Heart left ventricle (tissue), 16 donors: ENCODE results near the gene LRRTM4. TPM values are rescaled to one million over a fixed set of nuclear protein-coding genes. Genes with fewer than 3 reads are reported as not detected.
"Not testable (repeated sequence)": the region's sequence is repeated elsewhere in the genome, so short reads cannot be mapped to it uniquely, and the experiment has no call there.

Source experiments
- ATAC-seq, 4 donors: fragments of 200-7000 bp; cut with Tn5 transposase; one replicate each; pipeline ENCODE4 v1.9.1; 2020 to 2022; ENCODE audit warnings: moderate library complexity in 4 of 4, mild to moderate bottlenecking in 3 of 4, moderate number of reproducible peaks in 1 of 4
- DNase-seq, 5 donors: peaks; one replicate each; pipeline ENCODE4 v3.0.0-alpha.2; 2020
- H3K27ac ChIP-seq, 12 donors: fragments of 200-600 bp; sonication (generic) in 4 of 12; one replicate each; pipeline versions ENCODE4 v1.5.0 to v1.8.0; 2016 to 2022; ENCODE audit warnings: mild to moderate bottlenecking in 2 of 12
- H3K27me3 ChIP-seq, 9 donors: fragments of 200-600 bp; sonication (generic) in 2 of 9; one replicate each; pipeline versions ENCODE4 v1.5.1 to v1.8.0; 2016 to 2022; ENCODE audit warnings: mild to moderate bottlenecking in 3 of 9
- H3K36me3 ChIP-seq, 9 donors: fragments of 200-600 bp; sonication (generic) in 2 of 9; one replicate each; pipeline versions ENCODE4 v1.5.0 to v1.8.0; 2018 to 2022; ENCODE audit warnings: mild to moderate bottlenecking in 2 of 9
- H3K4me1 ChIP-seq, 12 donors: fragments of 200-600 bp; sonication (generic) in 4 of 12; one replicate each; pipeline versions ENCODE4 v1.5.0 to v1.8.0; 2016 to 2022; ENCODE audit warnings: mild to moderate bottlenecking in 3 of 12
- H3K4me3 ChIP-seq, 12 donors: fragments of 200-600 bp; sonication (generic) in 4 of 12; one replicate each; pipeline versions ENCODE4 v1.5.0 to v1.8.0; 2017 to 2022; ENCODE audit warnings: mild to moderate bottlenecking in 9 of 12, moderate library complexity in 4 of 12
- H3K9me3 ChIP-seq, 12 donors: fragments of 200-600 bp; sonication (generic) in 4 of 12; one replicate each; pipeline versions ENCODE4 v1.5.0 to v1.8.0; 2016 to 2022; ENCODE audit warnings: mild to moderate bottlenecking in 1 of 12
- POLR2A ChIP-seq, 2 donors: fragments of 450-650 bp; IDR thresholded peaks; one replicate each; pipeline ENCODE4 v1.6.1; 2017; ENCODE audit warnings: antibody characterized with exemption in 2 of 2, mild to moderate bottlenecking in 2 of 2, moderate library complexity in 2 of 2
- WGBS, 4 donors: extraction: QIAGEN DNeasy Blood & Tissue Kit in 2 of 4; methylation state at CpG; one replicate each; pipeline versions ENCODE4 v1.1.5 to v1.1.7; 2013 to 2018; 5-methylcytosine and 5-hydroxymethylcytosine counted together
- intact Hi-C, 10 donors: fragments of 100-400 bp; cut with DNase I; formaldehyde crosslinking; loops; one replicate each; pipeline versions ENCODE4 v1.11.1 to v1.14.2; 2022
- polyA plus RNA-seq, 2 donors: library from polyadenylated mRNA; stranded (reverse); fragments of 200-250 nt; gene quantifications; one replicate each; pipeline ENCODE4 v1.2.3, GENCODE V29; 2013
- total RNA-seq, 9 donors: library from RNA; depleted of rRNA in 2 of 9; stranded (reverse); fragments of >200 nt in 2 of 9; fragmentation: NEBNext Ultra II Directional in 3 of 9; extraction: Animal tissue kit (Norgen Biotek cat#: 25700) in 3 of 9; gene quantifications; one replicate each; pipeline versions ENCODE4 v1.1.0 to v1.2.4, GENCODE V29; 2016 to 2023
- TF ChIP-seq, protein P1 (sequence below), 12 donors: fragments of 200-600 bp; sonication (generic) in 4 of 12; IDR thresholded peaks; one replicate each; pipeline versions ENCODE4 v1.5.0 to v1.8.0; 2018 to 2022; ENCODE audit warnings: antibody characterized with exemption in 12 of 12, mild to moderate bottlenecking in 5 of 12
- donor health status: ischemic (EF 13 %, LVEDD 7.1; RV severe dilation, severe dysfunction).
- donor health status: healthy with polysubstance abuse.
- donor health status: DM: no; HTN: yes; CAD: no.
- donor health status: DM: no; HTN: no; CAD: no.
- donor health status: ischemic (EF 25% LVEDD 6.9; RV normal size, moderate dysfunction).
- donor health status: ischemic (EF 25% LVEDD 5.7; RV mildly dilated, moderate dysfunction).
- donor health status: healthy.
- donor health status: DM: yes; HTN: yes; CAD: no.
- donor health status: ischemic (EF 35%, LVEDD 5.7; RV mildly dilated, moderate dysfunction).
- donor health status: nonischemic (EF 11% LVEDD 7.7; RV severe dilation, severe dysfunction).
- donor health status: DM: yes; HTN: yes; CAD: no.
- donor health status: PGD.
- donor health status: ischemic (EF 29% LVEDD 5.4; RV normal size, mild dysfunction).
- donor health status: nonischemic (EF 23%, LVEDD 6.1; RV moderate dilation, normal function).

LRRTM4 gene
- total and polyA plus RNA-seq, 11 donors, result 0.15 to 1.3 (median 0.50) TPM; not detected in 1

- intact Hi-C loops, result no loop called here
- no peak overlapping the region for H3K4me3 ChIP-seq
- DNase-seq, result no peak
- H3K9me3 ChIP-seq, result no peaks in the 10 kb centered on the region
- no peaks in the 10 kb centered on the region for H3K27me3 ChIP-seq
- TF ChIP-seq, protein P1, sequence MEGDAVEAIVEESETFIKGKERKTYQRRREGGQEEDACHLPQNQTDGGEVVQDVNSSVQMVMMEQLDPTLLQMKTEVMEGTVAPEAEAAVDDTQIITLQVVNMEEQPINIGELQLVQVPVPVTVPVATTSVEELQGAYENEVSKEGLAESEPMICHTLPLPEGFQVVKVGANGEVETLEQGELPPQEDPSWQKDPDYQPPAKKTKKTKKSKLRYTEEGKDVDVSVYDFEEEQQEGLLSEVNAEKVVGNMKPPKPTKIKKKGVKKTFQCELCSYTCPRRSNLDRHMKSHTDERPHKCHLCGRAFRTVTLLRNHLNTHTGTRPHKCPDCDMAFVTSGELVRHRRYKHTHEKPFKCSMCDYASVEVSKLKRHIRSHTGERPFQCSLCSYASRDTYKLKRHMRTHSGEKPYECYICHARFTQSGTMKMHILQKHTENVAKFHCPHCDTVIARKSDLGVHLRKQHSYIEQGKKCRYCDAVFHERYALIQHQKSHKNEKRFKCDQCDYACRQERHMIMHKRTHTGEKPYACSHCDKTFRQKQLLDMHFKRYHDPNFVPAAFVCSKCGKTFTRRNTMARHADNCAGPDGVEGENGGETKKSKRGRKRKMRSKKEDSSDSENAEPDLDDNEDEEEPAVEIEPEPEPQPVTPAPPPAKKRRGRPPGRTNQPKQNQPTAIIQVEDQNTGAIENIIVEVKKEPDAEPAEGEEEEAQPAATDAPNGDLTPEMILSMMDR (IDR thresholded peaks at IDR 0.05), result no peak
- TF ChIP-seq POLR2A (IDR thresholded peaks at IDR 0.05), result no peak
- no peak for ATAC-seq
- H3K4me1 ChIP-seq, result no peaks in the 10 kb centered on the region
- H3K36me3 ChIP-seq, result no peaks in the 10 kb centered on the region
- no peak overlapping the region for H3K27ac ChIP-seq
Observed at GRCh38 chr2:76812156-76812555, 710.0 kb downstream of the LRRTM4 start.

- DNase-seq, result no peak
- Histone ChIP-seq H3K9me3 (no peaks in the 10 kb centered on the region), H3K4me1 (no peaks in the 10 kb centered on the region), H3K36me3 (no peaks in the 10 kb centered on the region), H3K27me3 (no peaks in the 10 kb centered on the region), H3K27ac (no peak overlapping the region), H3K4me3 (no peak overlapping the region)
- 48 to 64% (median 61%) methylated on average over 1 of the region's 1 CpG for WGBS, 4 donors
- no peak for TF ChIP-seq POLR2A (IDR thresholded peaks at IDR 0.05)
- TF ChIP-seq, protein P1 (IDR thresholded peaks at IDR 0.05), result no peak
- ATAC-seq, result no peak
- intact Hi-C loops, result no loop called here
Observed at GRCh38 chr2:76809136-76809535, 713.0 kb downstream of the LRRTM4 start.

DNA sequence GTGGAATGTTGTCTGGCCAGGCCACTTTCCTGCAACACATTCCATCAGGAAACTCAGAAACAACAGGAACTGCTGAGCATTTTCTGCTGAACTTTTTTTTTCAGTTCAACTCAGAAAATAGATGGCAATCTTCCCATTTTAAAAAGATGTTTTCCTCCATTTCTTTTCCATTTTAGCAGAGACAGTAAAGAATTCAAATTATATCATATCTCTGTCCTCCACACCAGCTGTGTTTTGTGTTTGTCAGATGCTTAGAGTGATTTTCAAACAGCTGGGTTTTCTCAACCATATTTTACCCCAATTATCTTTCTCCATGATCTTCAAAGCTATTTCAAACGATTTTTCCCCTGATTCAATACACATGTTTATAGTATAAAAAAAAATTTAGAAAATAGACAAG, 713.4 kb downstream of the LRRTM4 start:
- Histone ChIP-seq H3K36me3 (no peaks in the 10 kb centered on the region), H3K27me3 (no peaks in the 10 kb centered on the region), H3K4me3 (no peak overlapping the region), H3K9me3 (no peaks in the 10 kb centered on the region), H3K27ac (no peak overlapping the region), H3K4me1 (no peaks in the 10 kb centered on the region)
- no peak for DNase-seq
- WGBS, 4 donors, result 3 to 13% (median 10%) methylated on average over 1 of the region's 1 CpG
- no peak for ATAC-seq
- intact Hi-C loops, result no loop called here
- TF ChIP-seq, protein P1 (IDR thresholded peaks at IDR 0.05), result no peak
- TF ChIP-seq POLR2A (IDR thresholded peaks at IDR 0.05), result no peak

- Histone ChIP-seq H3K27me3 (no peaks in the 10 kb centered on the region), H3K4me1 (no peaks in the 10 kb centered on the region), H3K27ac (no peak overlapping the region), H3K36me3 (no peaks in the 10 kb centered on the region), H3K9me3 (no peaks in the 10 kb centered on the region), H3K4me3 (no peak overlapping the region)
- 78 to 83% (median 81%) methylated on average over 4 of the region's 4 CpGs for WGBS, 4 donors
- DNase-seq, result no peak
- TF ChIP-seq POLR2A (IDR thresholded peaks at IDR 0.05), result no peak
- TF ChIP-seq, protein P1 (IDR thresholded peaks at IDR 0.05), result no peak
- intact Hi-C loops, result no loop called here
- no peak for ATAC-seq
Observed at GRCh38 chr2:76793647-76794334, 728.4 kb downstream of the LRRTM4 start.

DNA sequence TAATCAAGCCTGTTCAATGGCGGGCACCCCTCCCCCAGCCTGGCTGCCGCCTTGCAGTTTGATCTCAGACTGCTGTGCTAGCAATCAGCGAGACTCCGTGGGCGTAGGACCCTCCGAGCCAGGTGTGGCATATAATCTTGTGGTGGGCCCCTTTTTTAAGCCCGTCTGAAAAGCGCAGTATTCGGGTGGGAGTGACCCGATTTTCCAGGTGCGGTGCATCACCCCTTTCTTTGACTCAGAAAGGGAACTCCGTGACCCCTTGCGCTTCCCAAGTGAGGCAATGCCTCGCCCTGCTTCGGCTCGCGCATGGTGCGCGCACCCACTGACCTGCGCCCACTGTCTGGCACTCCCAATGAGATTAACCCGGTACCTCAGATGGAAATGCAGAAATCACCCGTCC, 740.9 kb downstream of the LRRTM4 start:
- WGBS, 4 donors, result 86 to 93% (median 88%) methylated on average over 22 of the region's 22 CpGs
- H3K36me3 ChIP-seq, ATAC-seq, H3K4me3 ChIP-seq, H3K27me3 ChIP-seq, DNase-seq, H3K4me1 ChIP-seq, H3K27ac ChIP-seq, intact Hi-C loops, H3K9me3 ChIP-seq: not testable (repeated sequence)
